Large intestine (tissue), 3 donors: ENCODE measurements around the gene FRMD4A. TPM values are rescaled to one million over a fixed set of nuclear protein-coding genes. Genes with fewer than 3 reads are reported as not detected.
"Not testable (repeated sequence)": the region's sequence is repeated elsewhere in the genome, so short reads cannot be mapped to it uniquely, and the experiment has no call there.

Source experiments
- DNase-seq, 2 donors: peaks; one replicate each; pipeline versions ENCODE4 v3.0.0 to v3.0.0-alpha.2; 2013
- H3K27ac ChIP-seq: one replicate; pipeline ENCODE4 v1.5.1; 2013; ENCODE audit warnings: low read length
- H3K27me3 ChIP-seq: 2 replicates; pipeline ENCODE4 v1.6.1; 2013; ENCODE audit warnings: low read length; ENCODE audit not compliant: control insufficient read depth, insufficient read depth
- H3K36me3 ChIP-seq: 2 replicates; pipeline ENCODE4 v1.6.1; 2013; ENCODE audit warnings: low read length; ENCODE audit not compliant: control insufficient read depth, insufficient read depth
- H3K4me1 ChIP-seq: one replicate; pipeline ENCODE4 v1.6.1; 2013; ENCODE audit warnings: low read length; ENCODE audit not compliant: control insufficient read depth, insufficient read depth
- H3K4me3 ChIP-seq: one replicate; pipeline ENCODE4 v1.5.1; 2013; ENCODE audit warnings: low read length
- H3K9me3 ChIP-seq: one replicate; pipeline ENCODE4 v1.6.1; 2013; ENCODE audit warnings: mild to moderate bottlenecking, low read depth, low read length, moderate library complexity; ENCODE audit not compliant: control insufficient read depth
- WGBS: methylation state at CpG from one replicate; pipeline ENCODE4 v1.1.5; 2013; ENCODE audit warnings: low lambda C conversion rate; ENCODE audit not compliant: insufficient coverage; 5-methylcytosine and 5-hydroxymethylcytosine counted together
- polyA plus RNA-seq: library from polyadenylated mRNA; unstranded; fragments of 120-200 nt; gene quantifications from one replicate; pipeline ENCODE4 v1.2.1, GENCODE V29; 2013

The FRMD4A gene
- polyA plus RNA-seq, 1 donor: 19.8 TPM

DNA sequence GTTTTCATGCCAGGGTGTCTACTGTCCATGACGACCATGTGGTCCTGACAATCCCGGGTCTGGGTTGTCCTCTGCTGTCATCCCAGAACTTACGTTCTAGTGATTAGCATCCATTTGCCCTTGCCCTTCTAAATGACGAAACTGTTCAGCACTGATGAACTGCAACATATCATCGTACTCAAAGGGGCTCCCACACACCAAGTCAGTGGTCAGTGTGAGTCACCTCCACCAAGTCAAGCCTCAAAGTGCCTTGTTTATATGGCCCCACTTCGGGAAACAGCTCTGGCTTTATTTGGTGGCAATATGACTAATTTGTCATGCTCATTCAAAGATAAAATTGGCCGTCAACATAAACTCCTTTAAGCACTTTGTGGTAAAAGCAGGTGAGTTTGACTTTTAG, 110.7 kb downstream of the FRMD4A start:
- Histone ChIP-seq H3K4me1 (no peaks in the 10 kb centered on the region), H3K27me3 (no peaks in the 10 kb centered on the region), H3K27ac (no peak overlapping the region), H3K9me3 (no peaks in the 10 kb centered on the region), H3K36me3 (no peaks in the 10 kb centered on the region), H3K4me3 (no peak overlapping the region)
- DNase-seq: no peak
- WGBS: no CpG with 5 or more reads among the region's 7 CpGs

DNA sequence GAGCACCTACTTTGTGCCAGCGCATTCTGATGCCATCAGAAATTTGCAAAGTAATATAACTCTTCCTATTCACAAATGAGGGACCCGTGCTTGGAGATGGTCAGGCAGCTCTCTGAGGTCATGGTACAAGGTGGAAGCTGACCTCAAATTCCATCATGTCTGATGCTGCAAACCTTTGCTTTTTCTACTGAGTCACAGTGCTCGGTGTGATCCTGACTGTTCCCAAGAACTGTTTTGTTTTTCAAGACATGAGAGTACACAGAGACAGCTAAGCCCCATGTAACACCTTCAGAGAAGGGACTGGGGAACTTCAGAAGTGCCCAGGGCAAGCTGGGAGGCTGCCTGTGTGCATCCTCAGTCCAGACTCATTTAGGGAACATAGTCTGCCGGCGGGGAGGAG, 111.3 kb downstream of the FRMD4A start:
- no peaks in the 10 kb centered on the region for H3K4me1 ChIP-seq

DNA sequence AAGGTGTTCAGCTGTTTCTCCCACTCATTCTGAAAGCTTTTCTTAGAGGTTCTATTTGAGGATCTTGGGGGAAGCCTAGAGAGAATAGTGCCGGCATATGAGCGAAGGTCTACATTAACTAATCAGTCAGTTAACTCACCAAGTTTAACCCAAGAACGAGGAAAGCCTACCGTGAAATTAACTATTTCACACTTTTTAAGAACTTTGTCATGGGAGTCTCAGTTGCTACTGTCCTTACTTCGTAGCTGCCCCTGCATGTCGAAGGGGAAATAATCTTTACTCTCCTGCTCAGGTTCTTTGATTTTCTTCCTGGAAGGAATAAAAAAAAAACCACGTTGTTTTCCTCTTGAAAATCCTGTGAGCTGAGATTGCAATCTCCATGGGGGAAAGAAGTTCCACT, 115.1 kb downstream of the FRMD4A start:
- H3K4me1 ChIP-seq: no peaks in the 10 kb centered on the region
- no peak for DNase-seq
- 82% methylated on average over 2 of the region's 7 CpGs for WGBS
- no peak overlapping the region for H3K27ac ChIP-seq
- H3K27me3 ChIP-seq: no peaks in the 10 kb centered on the region
- no peaks in the 10 kb centered on the region for H3K9me3 ChIP-seq
- H3K36me3 ChIP-seq: no peaks in the 10 kb centered on the region
- no peak overlapping the region for H3K4me3 ChIP-seq

More for the DNA sequence above, 111.3 kb downstream of the FRMD4A start:
- DNase-seq: no peak
- H3K4me3 ChIP-seq: no peak overlapping the region
- no peaks in the 10 kb centered on the region for H3K9me3 ChIP-seq
- H3K36me3 ChIP-seq: no peaks in the 10 kb centered on the region
- WGBS: no CpG with 5 or more reads among the region's 5 CpGs
- H3K27ac ChIP-seq: no peak overlapping the region
- no peaks in the 10 kb centered on the region for H3K27me3 ChIP-seq

DNA sequence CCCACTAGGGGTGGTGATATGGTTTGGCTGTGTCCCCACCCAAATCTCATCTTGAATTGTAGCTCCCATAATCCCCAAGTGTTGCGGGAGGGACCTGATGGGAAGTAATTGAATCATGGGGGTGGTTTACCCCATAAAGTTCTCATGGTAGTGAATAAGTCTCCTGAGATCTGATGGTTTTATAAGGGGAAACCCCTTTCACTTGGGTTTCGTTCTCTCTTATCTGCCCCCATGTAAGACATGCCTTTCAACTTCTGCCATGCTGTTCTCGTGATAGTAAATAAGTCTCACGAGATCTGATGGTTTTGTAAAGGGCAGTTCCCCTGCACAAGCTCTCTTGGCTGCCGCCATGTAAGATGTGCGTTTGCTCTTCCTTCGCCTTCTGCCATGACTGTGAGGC, 117.0 kb downstream of the FRMD4A start:
- H3K4me3 ChIP-seq, H3K9me3 ChIP-seq, H3K27me3 ChIP-seq, DNase-seq, H3K4me1 ChIP-seq, H3K27ac ChIP-seq, H3K36me3 ChIP-seq: not testable (repeated sequence)
- WGBS: 78% methylated on average over 4 of the region's 7 CpGs

DNA sequence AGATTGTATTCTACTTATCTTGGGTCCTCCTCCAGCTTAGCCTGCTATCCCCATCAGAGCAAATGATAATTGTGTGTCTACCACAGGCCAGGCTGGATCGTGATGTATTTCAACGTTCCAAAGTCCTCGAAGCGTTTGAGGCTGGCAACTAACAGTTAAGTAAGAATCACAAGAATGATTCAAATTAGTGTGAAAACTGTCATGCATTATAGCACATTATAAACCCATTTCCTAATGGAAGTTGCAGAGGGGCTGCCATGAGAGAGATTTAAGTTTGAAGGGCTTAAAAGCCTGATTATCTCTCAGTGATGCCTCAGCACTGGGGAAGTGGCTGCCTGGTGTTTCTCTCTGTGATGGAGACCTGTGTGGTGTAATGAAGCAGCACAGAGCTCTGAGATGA, 119.1 kb downstream of the FRMD4A start:
- H3K4me1 ChIP-seq: no peaks in the 10 kb centered on the region
- no peaks in the 10 kb centered on the region for H3K9me3 ChIP-seq
- DNase-seq: no peak
- no peak overlapping the region for H3K27ac ChIP-seq
- H3K36me3 ChIP-seq: no peaks in the 10 kb centered on the region
- no CpG with 5 or more reads among the region's 4 CpGs for WGBS
- H3K27me3 ChIP-seq: no peaks in the 10 kb centered on the region
- H3K4me3 ChIP-seq: no peak overlapping the region

DNA sequence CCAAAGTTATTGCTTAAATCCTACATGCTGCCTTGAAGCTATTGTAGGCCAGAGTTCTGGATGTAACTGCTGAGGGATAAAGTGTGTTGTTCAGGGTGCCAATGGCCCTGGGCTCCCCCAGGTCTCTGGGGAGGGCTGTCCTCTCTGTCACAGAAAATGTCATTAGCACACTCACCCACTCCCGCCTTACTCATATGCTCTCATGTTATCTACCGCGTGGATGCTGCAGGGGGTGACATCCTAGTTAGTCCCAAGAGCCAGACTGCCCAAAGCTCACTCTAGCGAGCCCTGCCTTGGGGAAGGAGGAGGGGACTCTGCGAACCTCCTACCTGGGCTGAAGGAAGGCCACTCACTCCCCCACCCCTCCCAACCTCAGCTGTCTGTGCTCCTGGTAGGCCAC, 122.5 kb downstream of the FRMD4A start:
- Histone ChIP-seq H3K4me3 (no peak overlapping the region), H3K27me3 (no peaks in the 10 kb centered on the region), H3K4me1 (no peaks in the 10 kb centered on the region), H3K9me3 (no peaks in the 10 kb centered on the region), H3K27ac (no peak overlapping the region), H3K36me3 (no peaks in the 10 kb centered on the region)
- no peak for DNase-seq
- WGBS: no CpG with 5 or more reads among the region's 5 CpGs

DNA sequence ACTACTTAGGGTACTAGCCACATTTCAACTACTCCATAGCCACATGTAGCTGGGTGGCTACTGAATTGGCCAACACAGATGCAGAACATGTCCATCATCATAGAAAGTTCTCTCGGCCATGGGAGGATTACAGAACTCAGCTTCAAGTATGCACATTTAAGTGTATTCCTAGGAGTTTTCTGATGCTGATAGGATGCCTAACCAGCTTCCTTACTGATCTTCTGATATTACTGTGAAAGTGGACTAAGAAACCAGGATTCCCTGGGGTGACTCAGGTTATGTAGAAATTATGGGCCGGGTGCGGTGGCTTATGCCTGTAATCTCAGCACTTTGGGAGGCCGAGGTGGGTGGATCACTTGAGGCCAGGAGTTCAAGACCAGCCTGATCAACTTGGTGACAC, 125.5 kb downstream of the FRMD4A start:
- no CpG with 5 or more reads among the region's 4 CpGs for WGBS
- Histone ChIP-seq H3K36me3 (no peaks in the 10 kb centered on the region), H3K27me3 (no peaks in the 10 kb centered on the region), H3K4me1 (no peaks in the 10 kb centered on the region), H3K27ac (no peak overlapping the region), H3K4me3 (no peak overlapping the region), H3K9me3 (no peaks in the 10 kb centered on the region)
- no peak for DNase-seq

DNA sequence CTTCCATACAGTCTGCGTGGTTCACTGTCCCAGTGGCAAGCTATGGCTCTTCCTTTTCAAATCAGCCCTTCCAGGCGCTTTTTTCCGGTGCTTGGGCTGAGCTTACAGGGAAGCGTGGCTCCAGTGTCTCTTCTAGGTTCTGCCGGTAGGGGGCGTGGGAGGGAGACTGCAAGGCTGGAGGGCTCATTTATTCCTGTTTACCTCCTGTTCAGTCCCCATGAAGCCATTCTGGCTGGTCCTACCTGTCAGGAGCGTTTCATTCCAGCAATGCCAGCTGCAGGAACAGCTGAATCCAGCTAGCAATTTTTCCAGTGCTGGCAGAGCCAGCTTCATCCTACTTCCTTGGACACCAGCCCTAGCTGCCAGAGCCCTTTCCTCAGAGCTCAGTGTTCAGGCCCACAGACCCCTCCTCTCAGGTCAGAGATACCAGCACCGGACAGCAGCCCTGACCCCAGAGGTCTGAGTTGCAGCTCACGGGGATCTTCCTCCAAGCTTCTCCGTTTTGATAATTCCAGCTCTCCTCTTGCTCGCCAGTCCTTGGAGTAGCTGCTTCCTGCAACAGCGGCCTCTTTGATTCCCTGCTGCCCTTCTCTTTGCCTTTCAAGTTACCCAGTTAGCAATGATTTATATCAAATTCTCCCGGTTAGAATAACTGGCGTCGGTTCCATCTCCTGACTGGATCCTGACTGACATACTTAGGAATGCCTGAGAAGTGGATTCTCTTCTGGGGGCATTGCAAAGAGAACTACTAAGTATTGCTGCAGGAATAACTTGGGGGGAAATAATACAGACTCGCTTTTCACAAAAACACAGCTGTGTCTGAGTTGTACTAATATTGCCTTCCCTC, 129.8 kb downstream of the FRMD4A start:
- Histone ChIP-seq H3K4me3 (no peak overlapping the region), H3K4me1 (no peaks in the 10 kb centered on the region), H3K27me3 (no peaks in the 10 kb centered on the region), H3K9me3 (no peaks in the 10 kb centered on the region), H3K27ac (no peak overlapping the region), H3K36me3 (no peaks in the 10 kb centered on the region)
- no peak for DNase-seq
- WGBS: 33% methylated on average over 1 of the region's 16 CpGs

DNA sequence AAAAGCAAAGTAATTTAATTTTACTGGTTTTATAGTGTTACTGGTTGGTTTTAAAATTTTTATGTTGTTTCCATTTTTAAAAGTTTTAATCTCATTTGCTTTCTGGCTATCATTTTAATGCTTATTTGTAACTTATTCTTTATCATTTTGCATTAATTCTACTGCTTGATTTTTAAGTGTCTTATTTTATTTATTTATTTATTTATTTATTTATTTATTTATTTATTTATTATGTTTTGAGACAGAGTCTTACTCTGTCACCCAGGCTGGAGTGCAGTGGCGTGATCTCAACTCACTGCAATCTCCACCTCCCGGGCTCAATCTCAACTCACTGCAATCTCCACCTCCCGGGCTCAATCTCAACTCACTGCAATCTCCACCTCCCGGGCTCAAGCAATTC, 131.6 kb downstream of the FRMD4A start:
- H3K27ac ChIP-seq, H3K36me3 ChIP-seq, H3K27me3 ChIP-seq, H3K4me3 ChIP-seq, H3K9me3 ChIP-seq, H3K4me1 ChIP-seq, DNase-seq: not testable (repeated sequence)
- 100% methylated on average over 1 of the region's 4 CpGs for WGBS

DNA sequence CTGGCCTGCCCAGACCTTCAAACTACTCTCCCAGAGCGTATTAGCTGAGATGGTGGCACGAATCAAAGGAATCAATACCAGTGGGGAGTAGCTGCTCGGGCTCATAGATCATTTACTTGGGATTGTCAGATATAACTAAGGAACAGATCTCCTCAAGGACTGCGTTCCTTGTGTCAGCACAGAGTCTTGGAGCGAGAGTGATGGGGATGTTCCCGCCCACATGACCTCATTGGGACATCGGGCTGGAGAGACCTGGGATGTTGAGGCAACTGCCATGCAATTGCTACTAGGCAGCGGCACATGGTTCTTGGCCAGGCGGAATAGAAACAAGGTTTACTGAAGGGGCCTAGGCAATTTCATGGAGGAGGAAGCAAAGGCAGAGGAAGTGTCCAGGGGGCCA, 132.6 kb downstream of the FRMD4A start:
- Histone ChIP-seq H3K4me3 (no peak overlapping the region), H3K27ac (no peak overlapping the region), H3K27me3 (peaks cover 4% of the 10 kb centered on the region), H3K4me1 (no peaks in the 10 kb centered on the region), H3K9me3 (no peaks in the 10 kb centered on the region), H3K36me3 (no peaks in the 10 kb centered on the region)
- no peak for DNase-seq
- WGBS: no CpG with 5 or more reads among the region's 9 CpGs

DNA sequence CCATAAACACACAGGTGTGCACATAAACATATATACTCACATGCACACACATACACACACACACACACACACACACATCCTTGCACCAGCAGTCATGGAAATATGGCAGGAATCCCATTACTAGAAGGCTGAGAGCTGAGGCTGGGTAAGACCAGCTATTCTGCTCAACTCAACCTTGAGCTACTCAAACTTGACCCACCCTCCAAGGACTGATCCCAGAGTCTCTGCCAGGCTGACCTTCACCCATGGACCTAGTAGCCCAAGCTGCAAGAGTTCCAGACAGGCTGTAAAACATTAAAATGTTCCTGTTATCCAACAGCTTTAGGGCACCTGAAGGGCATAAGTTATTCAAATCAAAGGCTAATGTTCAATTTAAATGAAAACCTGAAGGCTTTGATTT, 134.6 kb downstream of the FRMD4A start:
- Histone ChIP-seq H3K27me3 (peaks cover 7% of the 10 kb centered on the region), H3K36me3 (no peaks in the 10 kb centered on the region), H3K27ac (no peak overlapping the region), H3K4me3 (no peak overlapping the region), H3K9me3 (no peaks in the 10 kb centered on the region), H3K4me1 (no peaks in the 10 kb centered on the region)
- DNase-seq: no peak
